ENCODE measurements around the gene RPL22.
A peak's percentile ranks its signal among the peaks of the same experiment; 100 is the strongest.

The RPL22 gene

DNA sequence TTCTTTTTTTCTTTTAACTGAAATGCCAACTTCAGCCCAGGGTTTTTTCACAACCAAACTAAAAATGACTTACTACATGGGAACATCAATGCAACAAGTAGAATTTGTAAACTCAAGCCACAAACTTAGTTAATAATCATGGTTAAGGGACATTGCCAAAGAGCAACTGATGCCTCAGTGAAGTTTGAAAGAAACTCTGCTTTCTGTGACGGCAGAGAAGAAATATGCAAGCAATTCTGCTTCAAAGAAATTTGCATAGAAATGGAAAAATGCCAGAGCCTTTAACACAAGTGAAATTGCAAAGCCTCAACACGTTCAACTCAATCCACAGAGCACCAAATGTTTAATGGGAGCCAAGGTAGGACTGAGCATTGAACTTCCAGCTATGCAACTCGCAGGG, 14.2 kb downstream of the RPL22 start:
- H3K4me3 ChIP-seq (ENCODE audit: control insufficient read depth, low read depth, low read length), result no peak overlapping the region
- peak; percentile 45 for DNase-seq (ENCODE audit: low read depth)
- TF ChIP-seq, protein P1, sequence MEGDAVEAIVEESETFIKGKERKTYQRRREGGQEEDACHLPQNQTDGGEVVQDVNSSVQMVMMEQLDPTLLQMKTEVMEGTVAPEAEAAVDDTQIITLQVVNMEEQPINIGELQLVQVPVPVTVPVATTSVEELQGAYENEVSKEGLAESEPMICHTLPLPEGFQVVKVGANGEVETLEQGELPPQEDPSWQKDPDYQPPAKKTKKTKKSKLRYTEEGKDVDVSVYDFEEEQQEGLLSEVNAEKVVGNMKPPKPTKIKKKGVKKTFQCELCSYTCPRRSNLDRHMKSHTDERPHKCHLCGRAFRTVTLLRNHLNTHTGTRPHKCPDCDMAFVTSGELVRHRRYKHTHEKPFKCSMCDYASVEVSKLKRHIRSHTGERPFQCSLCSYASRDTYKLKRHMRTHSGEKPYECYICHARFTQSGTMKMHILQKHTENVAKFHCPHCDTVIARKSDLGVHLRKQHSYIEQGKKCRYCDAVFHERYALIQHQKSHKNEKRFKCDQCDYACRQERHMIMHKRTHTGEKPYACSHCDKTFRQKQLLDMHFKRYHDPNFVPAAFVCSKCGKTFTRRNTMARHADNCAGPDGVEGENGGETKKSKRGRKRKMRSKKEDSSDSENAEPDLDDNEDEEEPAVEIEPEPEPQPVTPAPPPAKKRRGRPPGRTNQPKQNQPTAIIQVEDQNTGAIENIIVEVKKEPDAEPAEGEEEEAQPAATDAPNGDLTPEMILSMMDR (conservative IDR thresholded peaks at IDR 0.05; ENCODE audit: control insufficient read depth, insufficient read depth, low read depth, low read length), result no peak

- DNase-seq (ENCODE audit: low read depth), result peak; percentile 23
- H3K4me3 ChIP-seq (ENCODE audit: control insufficient read depth, low read depth, low read length), result no peak overlapping the region
- TF ChIP-seq, protein P1 (conservative IDR thresholded peaks at IDR 0.05; ENCODE audit: control insufficient read depth, insufficient read depth, low read depth, low read length), result no peak
Observed at GRCh38 chr1:6184083-6184783, 15.2 kb downstream of the RPL22 start.

GRCh38 chr1:6183520-6183989, 15.8 kb downstream of the RPL22 start:
- no peak overlapping the region for H3K4me3 ChIP-seq (ENCODE audit: control insufficient read depth, low read depth, low read length)
- no peak for DNase-seq (ENCODE audit: low read depth)
- TF ChIP-seq, protein P1 (conservative IDR thresholded peaks at IDR 0.05; ENCODE audit: control insufficient read depth, insufficient read depth, low read depth, low read length), result no peak

GRCh38 chr1:6181347-6181770, 18.0 kb downstream of the RPL22 start:
- no peak overlapping the region for H3K4me3 ChIP-seq (ENCODE audit: control insufficient read depth, low read depth, low read length)
- TF ChIP-seq, protein P1 (conservative IDR thresholded peaks at IDR 0.05; ENCODE audit: control insufficient read depth, insufficient read depth, low read depth, low read length), result no peak
- no peak for DNase-seq (ENCODE audit: low read depth)

GRCh38 chr1:6180707-6181311, 18.6 kb downstream of the RPL22 start:
- DNase-seq (ENCODE audit: low read depth), result no peak
- TF ChIP-seq, protein P1 (conservative IDR thresholded peaks at IDR 0.05; ENCODE audit: control insufficient read depth, insufficient read depth, low read depth, low read length), result no peak
- H3K4me3 ChIP-seq (ENCODE audit: control insufficient read depth, low read depth, low read length), result no peak overlapping the region

GRCh38 chr1:6180268-6180706, 19.1 kb downstream of the RPL22 start, which contains the start of gene CHD5:
TSS of gene CHD5 (minus strand) at chr1:6180321. CDS start at chr1:6180023, 298 bp downstream.
- no peak within 1 kb of the TSS for H3K4me3 ChIP-seq (ENCODE audit: control insufficient read depth, low read depth, low read length)
- DNase-seq (ENCODE audit: low read depth), result no peak
- TF ChIP-seq, protein P1 (conservative IDR thresholded peaks at IDR 0.05; ENCODE audit: control insufficient read depth, insufficient read depth, low read depth, low read length), result no peak
